ENCODE data around the gene TH. TPM values are rescaled to one million over a fixed set of nuclear protein-coding genes. Genes with fewer than 3 reads are reported as not detected.

TH gene
- total RNA-seq, 1 donor from 2014 or later: not detected

DNA sequence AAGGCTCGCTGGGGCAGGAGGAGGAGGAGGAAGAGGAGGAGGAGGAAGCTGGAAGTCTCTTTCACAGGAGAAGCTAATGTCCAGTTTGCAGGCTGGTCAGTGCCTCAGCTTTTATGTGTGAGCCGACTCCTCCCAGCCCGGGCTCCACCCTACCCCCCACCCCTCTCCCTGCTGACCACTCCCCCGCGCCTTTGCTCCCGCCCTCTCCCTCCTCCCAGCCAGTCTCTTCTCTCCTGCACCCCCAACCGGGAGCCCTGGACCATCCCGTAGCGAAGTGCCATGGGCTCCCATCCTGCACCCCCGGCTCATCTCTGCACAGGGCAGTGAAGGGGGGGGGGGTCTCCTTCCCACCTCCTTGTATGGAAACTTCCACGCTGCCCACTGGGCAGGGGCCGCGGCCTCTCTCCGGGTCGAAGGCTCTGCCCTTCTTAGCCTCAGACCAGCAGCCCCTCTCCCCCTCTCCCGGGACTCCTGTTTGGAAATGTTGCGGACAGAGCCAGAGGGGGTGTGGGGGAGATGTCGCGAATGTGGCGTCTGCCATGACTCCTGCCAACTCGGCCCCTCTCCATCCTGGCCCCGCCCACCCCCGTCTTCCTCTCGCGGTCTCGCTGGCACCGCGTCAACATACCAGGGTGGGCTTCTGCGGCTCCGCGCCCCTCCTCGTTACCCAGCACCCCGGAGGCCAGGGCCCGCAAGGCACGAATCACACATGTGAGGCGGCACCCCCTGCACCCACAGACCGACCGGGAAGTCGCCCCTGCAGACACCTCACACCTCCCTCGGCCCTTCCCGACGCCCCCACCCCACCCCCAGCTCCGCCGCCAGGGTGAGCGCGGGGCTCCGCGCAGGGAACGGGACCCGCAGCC lies 34.2 kb downstream of the TH start:
- DNase-seq: peak; percentile 71
- Histone ChIP-seq H3K4me1 (peaks cover 38% of the 10 kb centered on the region), H3K27ac (replicated peaks) (peak overlapping the region; percentile 80), H3K4me3 (peak overlapping the region; percentile 67), H3K9me3 (replicated peaks) (no peaks in the 10 kb centered on the region), H3K27me3 (ENCODE audit: low read depth) (peaks cover 96% of the 10 kb centered on the region), H3K36me3 (peaks cover 12% of the 10 kb centered on the region)
- TF ChIP-seq, protein P1, sequence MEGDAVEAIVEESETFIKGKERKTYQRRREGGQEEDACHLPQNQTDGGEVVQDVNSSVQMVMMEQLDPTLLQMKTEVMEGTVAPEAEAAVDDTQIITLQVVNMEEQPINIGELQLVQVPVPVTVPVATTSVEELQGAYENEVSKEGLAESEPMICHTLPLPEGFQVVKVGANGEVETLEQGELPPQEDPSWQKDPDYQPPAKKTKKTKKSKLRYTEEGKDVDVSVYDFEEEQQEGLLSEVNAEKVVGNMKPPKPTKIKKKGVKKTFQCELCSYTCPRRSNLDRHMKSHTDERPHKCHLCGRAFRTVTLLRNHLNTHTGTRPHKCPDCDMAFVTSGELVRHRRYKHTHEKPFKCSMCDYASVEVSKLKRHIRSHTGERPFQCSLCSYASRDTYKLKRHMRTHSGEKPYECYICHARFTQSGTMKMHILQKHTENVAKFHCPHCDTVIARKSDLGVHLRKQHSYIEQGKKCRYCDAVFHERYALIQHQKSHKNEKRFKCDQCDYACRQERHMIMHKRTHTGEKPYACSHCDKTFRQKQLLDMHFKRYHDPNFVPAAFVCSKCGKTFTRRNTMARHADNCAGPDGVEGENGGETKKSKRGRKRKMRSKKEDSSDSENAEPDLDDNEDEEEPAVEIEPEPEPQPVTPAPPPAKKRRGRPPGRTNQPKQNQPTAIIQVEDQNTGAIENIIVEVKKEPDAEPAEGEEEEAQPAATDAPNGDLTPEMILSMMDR (IDR thresholded peaks at IDR 0.05; ENCODE audit: borderline replicate concordance): no peak
- intact Hi-C loops (cut with micrococcal nuclease): no loop called here

DNA sequence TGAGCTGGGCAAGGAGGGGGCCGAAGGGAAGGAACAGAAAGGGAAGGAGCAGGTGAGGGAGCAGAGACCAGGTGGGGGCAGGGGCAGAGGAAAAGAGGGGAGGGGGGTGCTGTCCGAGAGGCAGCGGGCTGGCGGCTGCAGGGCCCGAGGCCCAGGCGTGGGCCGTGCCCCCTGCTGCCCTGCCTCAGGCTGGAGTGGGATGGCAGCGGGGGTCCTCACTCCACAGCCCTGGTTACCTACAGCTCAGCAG lies 34.7 kb downstream of the TH start:
- H3K36me3 ChIP-seq: peaks cover 12% of the 10 kb centered on the region
- no peak for DNase-seq
- H3K27me3 ChIP-seq (ENCODE audit: low read depth): peaks cover 94% of the 10 kb centered on the region
- TF ChIP-seq, protein P1 (IDR thresholded peaks at IDR 0.05; ENCODE audit: borderline replicate concordance): no peak
- peak overlapping the region; percentile 51 for H3K27ac ChIP-seq (replicated peaks)
- H3K9me3 ChIP-seq (replicated peaks): no peaks in the 10 kb centered on the region
- peak overlapping the region; percentile 67 for H3K4me3 ChIP-seq
- intact Hi-C loops (cut with micrococcal nuclease): no loop called here
- H3K4me1 ChIP-seq: peaks cover 38% of the 10 kb centered on the region

DNA sequence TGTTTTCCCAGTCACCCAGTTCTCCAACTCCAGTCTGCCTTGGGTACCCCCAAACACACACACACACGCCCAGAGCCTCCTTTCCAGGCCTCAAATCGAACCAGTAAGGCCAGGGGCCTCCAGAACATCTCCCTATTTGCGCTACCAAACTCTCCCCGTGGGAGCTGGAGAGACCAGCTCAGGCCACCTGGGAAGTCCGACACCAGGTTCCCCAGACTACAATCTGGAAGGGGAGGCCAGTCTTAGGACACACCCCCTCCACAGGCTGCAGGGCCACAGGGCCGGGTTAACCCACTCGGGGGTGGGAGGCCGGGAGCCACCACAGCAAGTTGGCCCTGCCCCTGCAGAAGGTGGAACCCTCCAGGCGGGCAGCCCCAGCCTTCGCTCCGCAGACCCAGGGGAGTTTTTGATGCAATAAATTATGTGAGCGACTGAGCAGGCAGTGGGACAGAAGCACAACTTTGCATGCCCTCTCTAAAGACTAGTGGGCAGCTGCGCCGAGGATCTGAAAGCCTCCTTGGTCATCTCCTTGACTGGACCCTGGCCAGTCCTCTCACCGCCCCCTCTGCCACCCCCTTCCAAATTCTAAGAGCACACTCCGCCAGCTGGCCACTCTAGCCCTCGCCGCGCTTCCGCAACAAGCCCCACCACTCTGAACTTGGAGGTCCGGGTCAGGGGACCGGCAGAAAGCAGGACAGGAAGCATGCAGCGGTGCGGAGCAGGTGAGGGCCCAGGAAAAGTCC lies 35.2 kb downstream of the TH start:
- Histone ChIP-seq H3K36me3 (peaks cover 12% of the 10 kb centered on the region), H3K9me3 (replicated peaks) (no peaks in the 10 kb centered on the region), H3K4me3 (peak overlapping the region; percentile 67), H3K4me1 (peaks cover 38% of the 10 kb centered on the region), H3K27me3 (ENCODE audit: low read depth) (peaks cover 89% of the 10 kb centered on the region), H3K27ac (replicated peaks) (peak overlapping the region; percentile 51)
- TF ChIP-seq, protein P1 (IDR thresholded peaks at IDR 0.05; ENCODE audit: borderline replicate concordance): no peak
- no peak for DNase-seq
- intact Hi-C loops (cut with micrococcal nuclease): no loop called here

DNA sequence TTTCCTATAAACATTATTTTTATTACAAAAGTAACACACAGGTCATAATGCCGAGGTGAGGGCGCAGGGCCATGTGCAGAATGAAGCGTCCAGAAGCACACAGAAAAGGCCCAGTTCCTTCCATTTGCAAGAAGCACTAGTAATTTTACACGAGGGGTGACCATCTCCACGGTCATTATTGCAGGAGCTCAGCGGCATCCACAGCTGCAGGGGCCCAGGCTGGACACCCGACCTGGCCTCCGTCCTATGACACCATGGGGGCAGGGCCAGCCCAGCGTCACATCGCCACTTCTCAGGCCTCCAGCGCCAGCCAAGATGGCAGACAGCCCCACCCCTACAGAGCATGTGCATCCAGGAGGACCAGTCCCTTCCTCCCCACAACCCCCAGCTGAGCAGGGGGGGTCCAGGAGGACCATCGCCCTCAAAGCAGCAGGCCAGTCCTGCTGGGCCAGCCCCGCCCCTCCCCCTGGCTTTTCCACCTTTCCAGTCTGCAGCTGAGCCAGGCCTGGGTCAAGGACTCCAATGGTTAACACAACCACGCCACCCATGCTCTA lies 35.9 kb downstream of the TH start:
- Histone ChIP-seq H3K4me3 (peak overlapping the region; percentile 67), H3K27ac (replicated peaks) (no peak overlapping the region), H3K4me1 (peaks cover 34% of the 10 kb centered on the region), H3K9me3 (replicated peaks) (no peaks in the 10 kb centered on the region), H3K27me3 (ENCODE audit: low read depth) (peaks cover 87% of the 10 kb centered on the region), H3K36me3 (peaks cover 16% of the 10 kb centered on the region)
- DNase-seq: peak; percentile 11
- TF ChIP-seq, protein P1 (IDR thresholded peaks at IDR 0.05; ENCODE audit: borderline replicate concordance): no peak
- intact Hi-C loops (cut with micrococcal nuclease): no loop called here

DNA sequence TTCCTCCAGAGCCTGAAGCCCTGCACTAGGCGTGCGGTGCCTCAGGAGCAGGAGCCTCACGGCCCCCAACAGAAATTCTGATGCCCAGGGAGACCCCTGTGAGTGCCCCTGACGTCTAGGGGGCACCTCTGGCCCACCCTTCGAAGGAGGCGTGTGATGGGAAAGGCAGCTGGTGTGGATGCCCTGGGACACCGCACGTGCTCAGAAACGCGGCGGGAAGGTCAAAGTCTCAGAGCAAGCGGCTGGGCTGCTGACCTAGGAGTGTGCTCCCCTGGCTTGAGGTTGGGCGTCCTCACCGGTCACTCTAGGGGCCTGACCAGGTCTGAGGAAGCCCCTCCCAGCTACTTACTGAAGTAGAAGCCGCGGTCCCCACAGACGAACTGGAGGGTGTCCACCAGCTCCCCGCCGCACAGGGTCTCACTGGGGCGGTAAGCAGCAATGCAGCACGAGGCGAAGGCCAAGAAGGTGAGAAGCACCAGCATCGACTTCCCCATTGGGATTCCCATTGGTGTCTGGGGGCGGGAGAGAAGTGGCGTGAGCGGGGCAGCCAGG lies 36.5 kb downstream of the TH start:
- H3K27ac ChIP-seq (replicated peaks): no peak overlapping the region
- peaks cover 28% of the 10 kb centered on the region for H3K4me1 ChIP-seq
- DNase-seq: peak; percentile 9
- intact Hi-C loops (cut with micrococcal nuclease): no loop called here
- no peaks in the 10 kb centered on the region for H3K9me3 ChIP-seq (replicated peaks)
- H3K27me3 ChIP-seq (ENCODE audit: low read depth): peaks cover 84% of the 10 kb centered on the region
- H3K36me3 ChIP-seq: peaks cover 16% of the 10 kb centered on the region
- peak overlapping the region; percentile 67 for H3K4me3 ChIP-seq
- TF ChIP-seq, protein P1 (IDR thresholded peaks at IDR 0.05; ENCODE audit: borderline replicate concordance): no peak
